Activated CD4-positive, alpha-beta T cell treated with anti-CD3 and anti-CD28 coated beads, Interleukin-2, amount 50 U/mL, for 1 hour (primary cell): ENCODE measurements around the gene ZCCHC13.
"Not testable (repeated sequence)": the region's sequence is repeated elsewhere in the genome, so short reads cannot be mapped to it uniquely, and the experiment has no call there.

Source experiments
- DNase-seq: peaks from one replicate; pipeline ENCODE4 v3.0.0-alpha.2; 2020

Gene ZCCHC13

GRCh38 chrX:74304016-74304415 lies at the start of gene ZCCHC13:
Gene ZCCHC13, plus strand, starts transcription at chrX:74304180. Its CDS starts 87 bp downstream, at chrX:74304267.
- no peak for DNase-seq

- DNase-seq, result not testable (repeated sequence)
These were observed 45.9 kb upstream of the ZCCHC13 start for GRCh38 chrX:74258111-74258510.

- no peak for DNase-seq
These were observed 44.0 kb upstream of the ZCCHC13 start for GRCh38 chrX:74259885-74260491.

GRCh38 chrX:74262452-74263209 lies 41.3 kb upstream of the ZCCHC13 start:
- DNase-seq, result no peak

GRCh38 chrX:74270393-74270792 lies 33.6 kb upstream of the ZCCHC13 start:
- no peak for DNase-seq

GRCh38 chrX:74272230-74272629 lies 31.8 kb upstream of the ZCCHC13 start:
- DNase-seq, result no peak

- DNase-seq, result no peak
These were observed 29.5 kb upstream of the ZCCHC13 start for GRCh38 chrX:74274516-74274915.

GRCh38 chrX:74277320-74277719 lies 26.7 kb upstream of the ZCCHC13 start:
- no peak for DNase-seq

GRCh38 chrX:74277846-74278245 lies 26.1 kb upstream of the ZCCHC13 start:
- DNase-seq, result no peak

- DNase-seq, result no peak
These were observed 23.2 kb upstream of the ZCCHC13 start for GRCh38 chrX:74280759-74281158.

- DNase-seq, result no peak
These were observed 19.5 kb upstream of the ZCCHC13 start for GRCh38 chrX:74284391-74284952.

GRCh38 chrX:74286950-74287740 lies 16.8 kb upstream of the ZCCHC13 start:
- no peak for DNase-seq

GRCh38 chrX:74291577-74291963 lies 12.4 kb upstream of the ZCCHC13 start:
- DNase-seq, result no peak

- peak; percentile 78 for DNase-seq
These were observed 11.8 kb upstream of the ZCCHC13 start for GRCh38 chrX:74291964-74292807.

- no peak for DNase-seq
These were observed 11.2 kb upstream of the ZCCHC13 start for GRCh38 chrX:74292808-74293123.

- DNase-seq, result peak; percentile 61
These were observed 10.5 kb upstream of the ZCCHC13 start for GRCh38 chrX:74293343-74293946.

- no peak for DNase-seq
These were observed 8.9 kb upstream of the ZCCHC13 start for GRCh38 chrX:74295101-74295500.

GRCh38 chrX:74297766-74298165 lies 6.2 kb upstream of the ZCCHC13 start:
- DNase-seq, result no peak

- no peak for DNase-seq
These were observed 3.1 kb upstream of the ZCCHC13 start for GRCh38 chrX:74300869-74301268.

- DNase-seq, result no peak
These were observed 14.7 kb downstream of the ZCCHC13 start for GRCh38 chrX:74318672-74319071.

- DNase-seq, result not testable (repeated sequence)
These were observed 15.3 kb downstream of the ZCCHC13 start for GRCh38 chrX:74319321-74319720.

- DNase-seq, result no peak
These were observed 17.2 kb downstream of the ZCCHC13 start for GRCh38 chrX:74321191-74321590.
